HL-60/S4 (cell line): Measurements from ENCODE around the gene TP53BP2.
"Not testable (repeated sequence)": the region's sequence is repeated elsewhere in the genome, so short reads cannot be mapped to it uniquely, and the experiment has no call there.

ENCODE experiments used
- in situ Hi-C: fragments of 300-500 bp; cut with MboI; formaldehyde crosslinking; loops from 2 replicates; pipeline ENCODE4 v1.14.3; 2022; ENCODE audit warnings: low sequenced_read_pairs

The TP53BP2 gene

GRCh38 chr1:223845810-223846682 is at the start of gene TP53BP2:
Gene TP53BP2 (minus strand): TSS chr1:223845947. CDS start chr1:223845680, 267 bp downstream.
- in situ Hi-C loops = no loop called here

GRCh38 chr1:223890494-223890893 is 44.7 kb upstream of the TP53BP2 start:
- in situ Hi-C loops = not testable (repeated sequence)

- in situ Hi-C loops = not testable (repeated sequence)
Measured at GRCh38 chr1:223889319-223889718, 43.6 kb upstream of the TP53BP2 start.

GRCh38 chr1:223887747-223888418 is 42.1 kb upstream of the TP53BP2 start:
- in situ Hi-C loops = no loop called here

- in situ Hi-C loops = no loop called here
Measured at GRCh38 chr1:223886516-223886921, 40.8 kb upstream of the TP53BP2 start.

- in situ Hi-C loops = no loop called here
Measured at GRCh38 chr1:223885614-223886013, 39.9 kb upstream of the TP53BP2 start.

GRCh38 chr1:223878598-223879325 is 33.0 kb upstream of the TP53BP2 start:
- in situ Hi-C loops = no loop called here

- in situ Hi-C loops = no loop called here
Measured at GRCh38 chr1:223877804-223878203, 32.1 kb upstream of the TP53BP2 start.

- in situ Hi-C loops = no loop called here
Measured at GRCh38 chr1:223876590-223876989, 30.8 kb upstream of the TP53BP2 start.

GRCh38 chr1:223873044-223873443 is 27.3 kb upstream of the TP53BP2 start:
- in situ Hi-C loops = no loop called here

- in situ Hi-C loops = no loop called here
Measured at GRCh38 chr1:223872308-223872901, 26.7 kb upstream of the TP53BP2 start.

GRCh38 chr1:223870617-223871574 is 25.1 kb upstream of the TP53BP2 start:
- in situ Hi-C loops = no loop called here

- in situ Hi-C loops = not testable (repeated sequence)
Measured at GRCh38 chr1:223864599-223865368, 19.0 kb upstream of the TP53BP2 start.

GRCh38 chr1:223864084-223864483 is 18.3 kb upstream of the TP53BP2 start:
- in situ Hi-C loops = no loop called here

GRCh38 chr1:223861904-223862303 is 16.2 kb upstream of the TP53BP2 start:
- in situ Hi-C loops = no loop called here

GRCh38 chr1:223860051-223860622 is 14.4 kb upstream of the TP53BP2 start:
- in situ Hi-C loops = no loop called here

- in situ Hi-C loops = no loop called here
Measured at GRCh38 chr1:223859058-223859457, 13.3 kb upstream of the TP53BP2 start.

GRCh38 chr1:223856386-223856785 is 10.6 kb upstream of the TP53BP2 start:
- in situ Hi-C loops = no loop called here

GRCh38 chr1:223853748-223854147 is 8.0 kb upstream of the TP53BP2 start:
- in situ Hi-C loops = no loop called here
